ENCODE measurements around the gene HACD2. TPM values are rescaled to one million over a fixed set of nuclear protein-coding genes. Genes with fewer than 3 reads are reported as not detected.
A peak's percentile ranks its signal among the peaks of the same experiment; 100 is the strongest.
"Not testable (repeated sequence)": the region's sequence is repeated elsewhere in the genome, so short reads cannot be mapped to it uniquely, and the experiment has no call there.

Gene HACD2
- total RNA-seq, 1 donor from 2014 or later, result 17.3 TPM

GRCh38 chr3:123527046-123527445 is 57.8 kb downstream of the HACD2 start:
- DNase-seq (ENCODE audit: low read depth), result no peak

- no peak for DNase-seq (ENCODE audit: low read depth)
Observed at GRCh38 chr3:123526474-123526873, 58.4 kb downstream of the HACD2 start.

DNA sequence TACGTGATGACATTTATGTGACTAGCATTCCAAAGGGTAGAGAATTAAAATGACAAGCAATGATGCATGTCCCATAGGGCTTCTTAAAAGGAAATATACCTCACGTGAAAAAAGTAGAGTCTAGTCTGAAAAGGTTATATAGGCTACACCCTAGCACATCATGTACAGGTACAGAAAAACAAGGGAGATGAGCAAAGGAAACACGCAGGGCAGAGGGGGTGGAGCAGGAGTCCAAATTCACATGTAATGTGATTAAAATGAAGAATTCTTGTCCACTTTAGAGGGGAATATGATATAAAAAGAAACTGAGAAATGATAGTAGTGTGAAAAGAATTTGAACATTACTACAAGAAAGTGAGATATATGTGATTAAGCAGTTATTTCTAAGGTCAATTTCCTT is 59.4 kb downstream of the HACD2 start:
- DNase-seq (ENCODE audit: low read depth), result no peak

DNA sequence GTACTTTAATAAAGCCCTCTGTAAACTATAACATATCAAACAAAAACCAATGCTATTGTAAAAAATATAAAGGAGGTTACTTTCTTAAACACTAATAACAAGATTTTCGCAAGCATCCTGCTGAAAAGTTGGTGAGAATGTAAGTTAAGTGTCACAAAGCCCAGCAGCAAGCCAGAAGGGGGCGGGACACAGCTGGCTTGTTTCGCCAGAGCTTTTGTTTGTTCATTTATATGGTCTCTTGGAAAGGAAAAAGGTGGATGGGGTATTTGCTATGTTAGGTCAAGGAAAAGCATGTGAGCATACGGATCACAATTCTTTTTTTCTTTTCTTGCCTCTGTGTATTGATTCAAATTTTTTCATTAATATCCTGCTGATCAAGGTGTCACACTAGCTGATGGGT is 59.9 kb downstream of the HACD2 start:
- no peak for DNase-seq (ENCODE audit: low read depth)

DNA sequence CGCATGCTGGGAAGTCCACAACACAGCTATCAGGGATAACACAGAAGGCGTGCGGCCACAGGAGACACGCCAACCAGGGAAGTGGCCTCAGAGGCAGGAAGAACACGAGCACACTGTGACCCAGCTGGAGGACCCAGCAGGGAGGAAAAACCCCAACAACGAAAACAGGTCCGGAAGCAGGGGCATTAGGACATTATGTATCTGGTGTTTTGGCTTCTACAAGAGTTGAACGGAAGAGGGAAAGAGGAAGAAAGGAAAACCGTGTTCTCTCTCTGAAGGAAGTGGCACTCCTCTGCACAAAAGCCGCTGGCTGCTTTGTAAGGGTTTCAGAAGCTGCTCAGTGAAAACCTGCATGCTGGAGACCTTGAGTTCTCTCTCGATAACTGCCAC is 61.8 kb downstream of the HACD2 start:
- DNase-seq (ENCODE audit: low read depth), result no peak

DNA sequence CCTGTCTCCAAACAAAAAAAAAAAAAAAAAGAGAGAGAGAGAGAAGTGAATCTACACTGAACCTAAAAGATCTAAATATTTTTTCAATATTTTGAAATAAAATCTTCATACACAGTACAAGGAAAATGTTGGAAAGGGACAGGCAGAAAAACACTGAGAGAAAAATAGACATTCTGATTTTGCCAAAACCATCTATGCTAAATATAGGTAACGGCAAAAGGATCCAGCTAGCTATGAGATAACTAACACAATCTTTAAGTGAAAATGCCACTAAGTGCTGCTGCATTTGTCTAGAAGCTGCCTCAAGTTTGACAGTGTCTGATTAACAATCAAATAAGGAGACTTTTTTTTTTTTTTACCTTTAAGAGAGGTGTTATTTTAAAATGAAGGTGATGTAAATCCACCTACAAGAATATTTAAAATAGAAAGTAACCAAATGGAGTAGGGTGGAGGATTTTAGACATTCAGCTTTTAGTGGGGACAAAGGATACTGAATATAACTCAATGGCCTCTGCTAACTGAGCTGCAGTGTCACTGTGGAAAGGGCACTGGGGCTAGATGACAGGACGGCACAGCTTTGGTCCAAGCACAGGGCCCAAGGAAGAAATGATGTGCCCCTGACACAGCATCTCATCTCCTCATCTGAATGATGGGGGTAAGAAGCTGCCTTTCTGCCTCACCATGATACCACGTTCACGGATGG is 62.4 kb downstream of the HACD2 start:
- DNase-seq (ENCODE audit: low read depth), result no peak

DNA sequence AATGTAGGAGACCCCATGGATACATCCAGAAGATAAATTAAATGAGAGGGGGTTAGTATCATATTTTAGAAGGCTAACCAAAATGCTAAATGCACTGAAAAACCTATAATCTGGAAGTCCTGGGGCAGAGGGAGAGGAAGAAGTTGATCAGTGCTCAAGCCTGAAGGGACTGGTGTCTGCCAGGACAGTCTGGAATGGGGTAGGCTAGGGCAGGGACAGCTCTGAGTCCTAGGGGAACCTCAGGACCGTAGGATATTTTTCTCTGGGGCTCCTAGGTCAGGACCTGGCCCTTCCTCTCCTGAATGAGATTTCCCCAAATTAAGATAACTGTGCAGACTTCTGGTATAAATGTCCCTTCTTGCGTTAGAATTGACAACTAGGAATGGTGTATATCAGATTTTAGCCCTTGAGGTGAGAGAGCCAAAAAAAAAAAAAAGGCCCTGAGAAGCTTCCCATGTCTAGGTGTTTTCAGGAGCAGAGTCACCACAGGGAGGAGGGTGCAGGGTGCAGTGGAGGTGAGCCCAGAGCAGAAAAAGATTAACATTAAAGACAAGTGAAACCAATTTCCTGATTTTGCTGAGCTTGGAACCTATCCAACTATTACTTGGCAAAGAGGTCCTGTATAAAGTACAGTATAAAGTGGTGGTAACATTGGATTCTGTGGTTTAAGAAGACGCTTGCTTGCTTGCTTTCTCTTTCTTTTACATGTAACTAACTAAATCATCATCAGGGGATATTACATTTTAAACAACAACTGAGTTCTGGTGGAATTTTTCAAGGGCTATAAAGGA is 63.5 kb downstream of the HACD2 start:
- no peak for DNase-seq (ENCODE audit: low read depth)

DNA sequence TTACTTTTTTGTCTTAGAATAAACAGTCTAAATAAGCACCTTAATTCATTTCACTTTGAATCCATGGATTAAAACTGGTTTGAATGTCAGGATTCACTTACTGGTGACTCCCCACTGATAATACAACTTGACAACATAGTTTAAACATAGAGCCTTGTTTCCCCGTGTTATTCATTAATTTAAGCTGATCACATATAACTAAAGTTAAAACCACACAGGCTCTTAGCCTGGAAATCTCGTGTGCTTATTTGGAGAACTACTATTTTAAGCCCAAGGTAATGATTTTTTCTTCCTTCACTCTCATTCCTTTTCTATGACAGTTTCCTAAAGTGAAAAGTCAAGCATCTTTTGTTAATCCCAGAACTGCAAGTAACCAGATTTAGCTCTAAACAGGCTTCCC is 64.2 kb downstream of the HACD2 start:
- no peak for DNase-seq (ENCODE audit: low read depth)

DNA sequence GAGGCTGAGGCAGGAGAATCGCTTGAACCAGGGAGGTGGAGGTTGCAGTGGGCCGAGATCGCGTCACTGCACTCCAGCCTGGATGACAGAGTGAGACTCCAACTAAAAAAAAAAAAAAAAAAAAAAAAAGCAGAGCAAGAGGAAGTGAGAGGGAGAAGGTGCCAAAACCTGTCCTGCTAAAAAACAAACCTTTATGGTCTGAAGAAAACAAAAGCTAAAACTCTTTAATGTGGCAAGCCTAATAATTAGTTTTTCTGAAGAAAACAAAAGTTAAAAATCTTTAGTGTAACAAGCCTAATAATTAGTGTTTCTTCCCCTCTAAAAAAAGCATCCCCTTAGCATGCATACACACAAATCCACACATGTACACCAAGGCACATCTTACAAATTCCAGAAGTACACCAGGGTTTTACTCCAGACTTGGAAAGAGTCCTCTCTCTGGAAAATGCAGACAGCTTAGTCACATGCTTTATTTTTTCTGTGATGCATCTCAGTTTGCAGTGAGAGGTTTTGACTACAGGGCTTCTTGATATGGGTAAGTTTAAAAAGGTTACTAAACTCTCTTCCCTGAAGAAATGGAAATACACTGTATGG is 65.9 kb downstream of the HACD2 start:
- DNase-seq (ENCODE audit: low read depth), result no peak

GRCh38 chr3:123511726-123512125 is 73.1 kb downstream of the HACD2 start:
- no peak for DNase-seq (ENCODE audit: low read depth)

DNA sequence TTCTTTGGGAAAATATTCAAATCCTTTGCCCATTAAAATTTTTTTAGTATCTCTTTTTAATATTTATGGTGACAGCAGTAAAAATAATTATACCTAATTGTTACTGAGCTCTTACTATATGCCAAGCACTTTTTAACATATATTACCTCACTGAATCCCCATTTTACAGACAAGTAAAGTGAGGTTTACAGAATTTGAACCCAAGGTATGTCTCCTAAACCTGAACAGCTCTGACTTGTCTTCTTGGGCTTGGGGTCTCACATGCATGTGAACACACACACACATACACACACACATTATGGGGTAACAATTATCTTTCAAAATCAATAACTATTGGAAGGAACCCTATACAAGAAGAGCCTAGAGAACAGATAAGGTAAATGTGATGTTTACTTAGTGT is 73.8 kb downstream of the HACD2 start:
- DNase-seq (ENCODE audit: low read depth), result no peak

- DNase-seq (ENCODE audit: low read depth), result no peak
Observed at GRCh38 chr3:123508178-123508577, 76.7 kb downstream of the HACD2 start.

GRCh38 chr3:123505820-123506219 is 79.0 kb downstream of the HACD2 start:
- DNase-seq (ENCODE audit: low read depth), result no peak

DNA sequence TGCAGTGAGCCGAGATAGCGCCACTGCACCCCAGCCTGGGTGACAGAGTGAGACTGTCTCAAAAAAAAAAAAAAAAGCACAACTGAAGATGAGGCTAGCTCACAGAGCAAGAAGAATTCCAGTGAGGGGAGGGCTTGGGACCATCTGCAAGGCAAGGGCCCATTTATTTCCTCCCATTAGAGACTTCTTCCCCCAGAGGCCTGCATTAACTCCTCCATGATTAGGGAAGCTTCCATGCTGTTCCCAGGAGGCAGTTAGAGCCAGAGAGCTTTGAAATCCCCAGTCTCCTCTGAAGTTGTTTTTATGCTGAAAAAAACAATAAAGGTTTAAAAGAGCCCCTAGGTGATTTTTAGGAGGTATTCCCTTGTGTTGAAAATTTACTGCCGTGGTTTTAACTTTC is 81.7 kb downstream of the HACD2 start:
- DNase-seq (ENCODE audit: low read depth), result no peak

GRCh38 chr3:123499322-123499721 is 85.5 kb downstream of the HACD2 start:
- no peak for DNase-seq (ENCODE audit: low read depth)

DNA sequence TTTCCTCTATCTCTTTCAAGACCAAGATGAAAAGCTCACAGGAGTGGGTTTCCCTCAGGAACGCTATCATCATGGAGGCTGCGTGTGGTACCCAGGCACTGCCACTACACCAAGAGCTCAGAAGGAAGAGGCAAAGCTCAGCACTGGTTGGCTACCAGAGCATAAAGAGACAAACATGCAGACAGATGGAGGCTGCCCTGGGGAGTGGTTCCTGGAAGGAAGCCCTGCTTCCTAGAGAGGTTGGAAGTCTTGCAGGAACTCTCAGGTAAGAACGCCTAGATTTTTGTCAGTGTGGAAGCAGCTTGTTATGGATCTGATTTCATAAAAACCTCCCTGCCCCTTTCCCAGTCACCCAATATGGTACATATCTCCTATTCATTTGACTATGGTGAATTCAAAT is 86.1 kb downstream of the HACD2 start:
- no peak for DNase-seq (ENCODE audit: low read depth)

DNA sequence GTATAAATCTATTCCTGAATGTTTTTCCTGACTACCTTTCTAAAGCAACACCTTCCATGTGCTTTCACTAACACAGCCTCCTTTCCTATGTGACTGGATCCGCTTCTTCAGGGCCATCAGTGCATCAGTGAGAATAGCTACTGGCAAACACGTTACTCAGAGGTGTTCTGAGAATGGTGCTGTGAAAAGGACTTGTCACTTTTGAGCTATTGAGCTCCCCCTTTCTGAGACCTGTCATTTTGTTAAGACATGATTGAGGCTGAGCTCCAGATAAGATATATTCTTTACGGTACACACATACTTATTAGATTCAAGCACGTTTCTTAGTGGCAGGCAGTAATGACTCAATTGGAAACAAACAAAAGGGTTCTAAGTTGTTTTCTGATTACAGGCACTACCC is 90.9 kb downstream of the HACD2 start:
- no peak for DNase-seq (ENCODE audit: low read depth)

DNA sequence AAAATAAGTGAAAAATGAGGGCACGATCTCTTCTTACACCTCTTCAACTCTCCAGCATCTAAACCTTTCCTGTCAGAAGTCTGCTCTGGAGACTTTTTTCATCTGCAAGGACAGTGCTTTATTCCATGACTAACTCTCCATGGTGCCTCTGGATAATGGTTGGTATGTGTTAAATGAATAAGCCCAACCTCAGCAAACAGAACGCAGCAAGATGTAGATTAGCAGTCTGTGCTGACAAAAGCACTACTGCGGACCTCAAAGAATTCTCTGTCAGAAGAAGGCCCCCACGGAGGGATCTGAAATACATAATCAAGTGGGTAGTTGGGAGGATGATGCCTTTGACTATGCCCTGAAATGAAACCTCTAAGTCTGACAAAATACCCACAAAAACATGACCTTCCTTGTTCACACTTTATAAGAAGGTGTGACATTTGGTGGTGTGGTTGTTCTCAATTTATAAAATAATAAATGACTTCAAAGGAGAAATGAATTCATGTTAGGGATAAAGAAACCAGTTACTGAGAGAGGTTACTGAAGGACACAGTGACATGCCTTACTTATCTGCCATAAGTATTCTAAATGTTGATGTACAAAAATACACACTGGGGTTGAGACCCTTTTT is 92.8 kb downstream of the HACD2 start:
- DNase-seq (ENCODE audit: low read depth), result no peak

- peak; percentile 66 for DNase-seq (ENCODE audit: low read depth)
Observed at GRCh38 chr3:123489400-123490004, 95.4 kb downstream of the HACD2 start.

- DNase-seq (ENCODE audit: low read depth), result no peak
Observed at GRCh38 chr3:123488645-123489347, 96.1 kb downstream of the HACD2 start.

- not testable (repeated sequence) for DNase-seq (ENCODE audit: low read depth)
Observed at GRCh38 chr3:123487063-123487462, 97.8 kb downstream of the HACD2 start.
